Left lobe of liver (tissue), 2 donors: ENCODE results near the gene METTL16. TPM values are rescaled to one million over a fixed set of nuclear protein-coding genes. Genes with fewer than 3 reads are reported as not detected.
"Not testable (repeated sequence)": the region's sequence is repeated elsewhere in the genome, so short reads cannot be mapped to it uniquely, and the experiment has no call there.

Experiments used
- ATAC-seq: fragments of 200-7000 bp; cut with Tn5 transposase; one replicate; pipeline ENCODE4 v1.9.1; 2020; ENCODE audit warnings: mild to moderate bottlenecking, moderate library complexity
- DNase-seq: peaks from one replicate; pipeline ENCODE4 v3.0.0-alpha.2; 2020; ENCODE audit warnings: low spot score
- total RNA-seq: library from RNA; stranded (reverse); gene quantifications from one replicate; pipeline ENCODE4 v1.2.1, GENCODE V29; 2021
- donor health status: DM: no; HTN: no; CAD: no; lungs with moderate emphysema.
- donor health status: DM: no; HTN: yes; CAD: no.

The METTL16 gene
- 8.1 TPM for total RNA-seq

- peak; percentile 96 for DNase-seq
- ATAC-seq: peak; percentile 99
These were observed at the start of gene METTL16 for GRCh38 chr17:2511462-2512369. METTL16 (minus strand) TSS chr17:2511888; CDS start chr17:2502331, 9,557 bp downstream.

- DNase-seq (no peak), ATAC-seq (no peak)
These were observed 49.0 kb upstream of the METTL16 start for GRCh38 chr17:2560658-2561057.

GRCh38 chr17:2551928-2552327 is 40.2 kb upstream of the METTL16 start:
- no peak for ATAC-seq
- no peak for DNase-seq

GRCh38 chr17:2551493-2551892 is 39.8 kb upstream of the METTL16 start:
- ATAC-seq (no peak), DNase-seq (no peak)

DNA sequence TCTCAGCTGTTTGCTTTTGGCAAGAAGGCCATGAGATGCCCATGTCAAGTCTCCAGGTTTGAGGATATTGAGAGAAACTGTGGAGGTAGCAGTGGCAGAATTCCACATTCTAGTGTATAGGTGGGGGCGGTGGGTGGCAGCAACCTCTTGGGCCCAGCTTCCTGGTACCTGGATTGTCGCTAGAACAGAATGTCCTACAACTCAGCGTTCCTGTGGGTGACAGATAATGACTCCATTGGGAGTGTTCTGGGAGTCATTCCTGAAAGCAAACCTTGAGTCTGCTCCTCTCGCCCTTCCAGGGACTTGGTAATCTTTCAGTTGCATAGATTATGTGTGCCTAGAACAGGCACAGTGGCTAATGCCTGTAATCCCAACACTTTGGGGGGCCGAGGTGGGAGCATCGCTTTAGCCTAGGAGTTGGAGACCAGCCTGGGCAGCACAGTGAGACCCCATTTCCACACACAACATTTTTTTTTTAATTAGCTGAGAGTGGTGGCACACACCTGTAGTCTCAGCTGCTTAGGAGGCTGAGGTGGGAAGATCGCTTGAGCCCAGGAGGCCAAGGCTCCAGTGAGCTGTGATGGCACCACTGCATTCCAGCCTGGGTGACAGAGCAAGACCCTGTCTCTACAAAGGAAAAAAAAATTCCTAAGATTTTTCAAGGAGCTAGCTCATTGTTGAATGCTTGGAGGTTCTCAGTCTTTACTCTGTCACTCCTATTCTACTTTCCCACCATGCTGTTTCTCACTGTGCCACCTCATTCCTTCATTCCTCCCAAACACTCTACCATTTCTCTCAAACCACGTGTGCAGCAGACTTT is 37.9 kb upstream of the METTL16 start:
- DNase-seq (no peak), ATAC-seq (no peak)

- not testable (repeated sequence) for ATAC-seq, DNase-seq
These were observed 36.3 kb upstream of the METTL16 start for GRCh38 chr17:2548026-2548425.

- no peak for DNase-seq
- ATAC-seq: peak; percentile 55
These were observed 35.5 kb upstream of the METTL16 start for GRCh38 chr17:2547176-2547575.

DNA sequence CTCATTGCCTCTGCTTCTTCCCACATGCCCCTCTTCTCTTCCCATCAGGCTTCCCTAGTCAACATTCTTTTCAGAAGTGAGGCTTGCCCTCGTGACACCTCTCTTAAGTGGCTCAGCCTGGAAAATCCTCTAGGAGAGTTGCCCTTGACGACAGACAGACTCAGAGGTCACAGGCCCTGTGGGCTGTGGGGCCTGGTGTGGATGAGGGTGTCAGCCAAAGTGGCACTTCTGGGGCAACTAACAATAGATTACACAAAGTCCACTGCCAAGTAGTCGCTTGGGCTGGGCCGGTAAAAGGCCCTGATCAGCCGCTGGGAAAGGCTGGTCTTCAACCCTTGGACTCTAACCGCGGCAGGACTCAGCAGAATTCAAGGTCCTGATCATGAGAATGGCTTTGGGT is 33.7 kb upstream of the METTL16 start:
- DNase-seq (peak; percentile 82), ATAC-seq (peak; percentile 92)

DNA sequence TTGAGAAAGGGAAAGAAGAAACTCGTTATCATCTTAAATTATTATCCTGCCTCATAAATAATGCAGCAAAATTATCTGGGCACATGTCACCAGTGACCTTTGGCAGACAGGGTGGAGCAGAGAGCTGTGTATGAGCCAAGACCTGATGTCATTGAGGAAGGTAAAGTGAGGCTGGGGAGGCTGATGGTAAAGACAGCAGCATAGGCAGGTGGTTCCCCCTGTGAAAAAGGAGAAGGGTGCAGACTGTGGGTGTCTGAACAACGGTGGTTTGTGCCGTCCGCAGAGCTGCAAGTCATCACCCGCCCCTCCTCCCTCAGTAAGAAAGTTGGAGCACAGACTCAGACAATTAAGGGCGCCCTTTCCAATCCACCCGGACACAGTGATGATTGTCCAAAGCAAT is 30.8 kb upstream of the METTL16 start:
- DNase-seq (no peak), ATAC-seq (peak; percentile 31)

GRCh38 chr17:2542056-2542455 is 30.4 kb upstream of the METTL16 start:
- DNase-seq: no peak

GRCh38 chr17:2537579-2537978 is 25.9 kb upstream of the METTL16 start:
- not testable (repeated sequence) for ATAC-seq, DNase-seq

More at GRCh38 chr17:2542056-2542455, 30.4 kb upstream of the METTL16 start:
- no peak for ATAC-seq

- ATAC-seq (no peak), DNase-seq (no peak)
These were observed 20.5 kb upstream of the METTL16 start for GRCh38 chr17:2532146-2532720.

DNA sequence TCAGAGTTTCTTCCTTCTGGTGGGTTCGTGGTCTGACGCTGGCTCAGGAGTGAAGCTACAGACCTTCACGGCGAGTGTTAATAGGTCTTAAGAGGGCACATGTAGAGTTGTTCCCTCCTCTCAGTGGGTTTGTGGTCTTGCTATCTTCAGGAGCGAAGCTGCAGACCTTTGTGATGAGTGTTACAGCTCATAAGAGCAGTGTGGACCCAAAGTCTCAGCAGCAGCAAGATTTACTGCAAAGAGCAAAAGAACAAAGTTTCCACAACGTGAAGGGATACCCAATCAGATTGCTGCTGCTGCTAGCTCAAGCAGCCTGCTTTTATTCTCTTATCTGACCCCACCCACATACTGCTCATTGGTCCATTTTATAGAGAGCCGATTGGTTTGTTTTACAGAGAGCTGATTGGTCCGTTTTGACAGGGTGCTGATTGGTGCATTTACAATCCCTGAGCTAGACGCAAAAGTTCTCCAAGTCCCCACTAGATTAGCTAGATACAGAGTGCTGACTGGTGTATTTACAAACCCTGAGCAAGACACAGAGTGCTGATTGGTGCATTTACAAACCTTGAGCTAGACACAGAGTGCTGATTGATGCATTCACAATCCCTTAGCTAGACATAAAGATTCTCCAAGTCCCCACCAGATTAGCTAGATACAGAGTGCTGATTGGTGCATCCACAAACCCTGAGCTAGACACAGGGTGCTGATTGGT is 19.7 kb upstream of the METTL16 start:
- not testable (repeated sequence) for DNase-seq, ATAC-seq

DNA sequence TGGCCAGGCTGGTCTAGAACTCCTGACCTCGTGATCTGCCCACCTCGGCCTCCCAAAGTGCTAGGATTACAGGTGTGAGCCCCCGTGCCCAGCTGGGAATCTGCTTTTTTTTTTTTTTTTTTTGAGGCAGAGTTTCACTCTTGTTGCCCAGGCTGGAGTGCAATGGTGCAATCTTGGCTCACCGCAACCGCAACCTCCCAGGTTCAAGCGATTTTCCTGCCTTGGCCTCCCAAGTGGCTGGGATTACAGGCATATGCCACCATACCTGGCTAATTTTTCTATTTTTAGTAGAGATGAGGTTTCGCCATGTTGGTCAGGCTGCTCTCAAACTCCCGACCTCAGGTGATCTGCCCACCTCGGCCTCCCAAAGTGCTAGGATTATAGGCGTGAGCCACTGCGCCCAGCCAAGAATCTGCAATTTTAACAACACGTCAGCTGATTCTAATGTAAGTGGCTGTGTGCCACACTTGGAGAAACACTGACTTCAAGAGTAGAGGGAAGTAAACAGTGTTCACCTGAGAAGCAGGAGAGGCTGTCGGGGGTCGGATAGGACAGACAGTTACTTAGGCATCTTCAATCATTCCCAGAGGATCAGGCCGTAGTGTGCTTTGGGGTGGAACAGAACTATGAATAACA is 10.2 kb upstream of the METTL16 start:
- not testable (repeated sequence) for DNase-seq, ATAC-seq

- ATAC-seq (no peak), DNase-seq (no peak)
These were observed 9.6 kb upstream of the METTL16 start for GRCh38 chr17:2521257-2521656.

- no peak for DNase-seq
- no peak for ATAC-seq
These were observed 5.9 kb upstream of the METTL16 start for GRCh38 chr17:2517539-2517938.

DNA sequence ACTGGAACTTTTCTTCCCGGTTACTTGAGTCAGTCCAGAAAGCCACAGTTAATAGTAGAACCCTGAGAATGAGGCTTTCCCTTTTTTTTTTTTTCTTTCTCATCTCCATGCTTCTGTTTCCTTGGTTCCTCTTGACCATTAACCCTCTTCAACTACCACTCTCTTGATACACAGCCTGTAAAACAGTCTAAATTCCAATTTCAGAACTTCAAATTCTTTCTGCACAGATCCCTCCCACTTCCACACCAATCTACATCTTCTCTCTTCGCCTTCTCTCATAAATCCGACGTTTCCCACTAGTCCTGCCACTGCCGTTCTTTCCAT is 588 bp downstream of the METTL16 start:
- ATAC-seq (no peak), DNase-seq (no peak)

DNA sequence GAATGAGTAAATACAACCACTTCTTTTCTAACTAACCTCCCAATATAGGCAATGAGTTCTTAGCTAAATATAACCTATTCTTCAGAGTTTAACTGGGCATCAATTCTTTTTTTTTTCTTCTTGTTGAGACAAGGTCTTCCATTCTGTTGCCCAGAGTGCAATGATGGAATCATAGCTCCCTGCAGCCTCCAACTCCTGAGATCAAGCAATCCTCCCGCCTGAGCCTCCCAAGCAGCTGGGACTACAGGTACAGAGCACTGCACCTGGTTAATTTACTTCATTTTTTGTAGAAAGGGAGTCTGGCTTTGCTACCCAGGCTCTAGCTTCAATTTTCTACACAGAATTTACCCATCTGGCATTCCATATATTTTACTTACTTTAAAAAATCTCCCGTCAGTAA is 1.1 kb downstream of the METTL16 start:
- DNase-seq (no peak), ATAC-seq (no peak)

- DNase-seq: no peak
- no peak for ATAC-seq
These were observed 3.7 kb downstream of the METTL16 start for GRCh38 chr17:2508035-2508434.

DNA sequence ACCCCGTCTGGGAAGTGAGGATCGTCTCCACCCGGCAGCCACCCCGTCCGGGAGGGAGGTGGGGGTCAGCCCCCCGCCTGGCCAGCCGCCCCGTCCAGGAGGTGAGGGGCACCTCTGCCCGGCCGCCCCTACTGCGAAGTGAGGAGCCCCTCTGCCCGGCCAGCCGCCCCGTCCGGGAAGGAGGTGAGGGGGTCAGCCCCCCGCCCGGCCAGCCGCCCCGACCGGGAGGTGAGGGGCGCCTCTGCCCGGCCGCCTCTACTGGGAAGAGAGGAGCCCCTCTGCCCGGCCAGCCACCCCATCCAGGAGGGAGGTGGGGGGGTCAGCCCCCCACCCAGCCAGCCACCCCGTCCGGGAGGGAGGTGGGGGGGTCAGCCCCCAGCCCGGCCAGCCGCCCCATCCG is 4.7 kb downstream of the METTL16 start:
- DNase-seq, ATAC-seq: not testable (repeated sequence)
